HCT116 (cell line): Measurements from ENCODE around the gene DCUN1D5.

Source experiments
- ATF3 ChIP-seq: IDR thresholded peaks from 2 replicates; pipeline ENCODE4 v1.6.1; 2012
- CBX3 ChIP-seq: IDR thresholded peaks from 2 replicates; pipeline ENCODE4 v1.6.1; 2012; ENCODE audit warnings: low read depth
- CEBPB ChIP-seq: IDR thresholded peaks from 2 replicates; pipeline ENCODE4 v1.6.1; 2012; ENCODE audit warnings: low read depth
- CTCF ChIP-seq, 3 experiments: fragments of 200-600 bp in 1 of 3; sonication (generic) in 1 of 3; IDR thresholded peaks in 2 of 3; conservative IDR thresholded peaks in 1 of 3; 2 replicates each; pipeline ENCODE4 v1.5.1; 2012 to 2017; ENCODE audit warnings: low read depth in 2 of 3, low read length in 2 of 3, antibody characterized with exemption in 1 of 3, borderline replicate concordance in 1 of 3, control low read depth in 1 of 3, mild to moderate bottlenecking in 1 of 3, mixed read lengths in 1 of 3, mixed run types in 1 of 3, moderate library complexity in 1 of 3; ENCODE audit not compliant: insufficient read depth in 1 of 3
- EGR1 ChIP-seq: IDR thresholded peaks from 2 replicates; pipeline ENCODE4 v1.6.1; 2012; ENCODE audit warnings: low read depth
- EZH2 ChIP-seq: fragments of 200-600 bp; sonication (generic); IDR thresholded peaks from 2 replicates; pipeline ENCODE4 v1.6.1; 2017; ENCODE audit warnings: antibody characterized with exemption, mixed run types
- MAX ChIP-seq: IDR thresholded peaks from 2 replicates; pipeline ENCODE4 v1.6.1; 2012
- POLR2A ChIP-seq: IDR thresholded peaks from 2 replicates; pipeline ENCODE4 v1.7.0; 2011; ENCODE audit warnings: borderline replicate concordance; ENCODE audit not compliant: insufficient read depth, insufficient read length; ENCODE audit errors: extremely low read depth
- RAD21 ChIP-seq: IDR thresholded peaks from 2 replicates; pipeline ENCODE4 v1.6.1; 2012; ENCODE audit warnings: low read depth, mild to moderate bottlenecking
- REST ChIP-seq: IDR thresholded peaks from 2 replicates; pipeline ENCODE4 v1.6.1; 2012; ENCODE audit warnings: low read depth
- SIN3A ChIP-seq: IDR thresholded peaks from 2 replicates; pipeline ENCODE4 v1.6.1; 2012; ENCODE audit warnings: low read depth
- SP1 ChIP-seq: IDR thresholded peaks from 2 replicates; pipeline ENCODE4 v1.6.1; 2012; ENCODE audit warnings: low read depth
- SRF ChIP-seq: IDR thresholded peaks from 2 replicates; pipeline ENCODE4 v1.6.1; 2012; ENCODE audit warnings: low read depth
- YY1 ChIP-seq: IDR thresholded peaks from 2 replicates; pipeline ENCODE4 v1.6.1; 2011; ENCODE audit warnings: low read length, low read depth, moderate library complexity, mild to moderate bottlenecking; ENCODE audit not compliant: insufficient replicate concordance; ENCODE audit errors: extremely low read depth

- TF ChIP-seq CEBPB (no peak), CTCF (IDR thresholded peaks at IDR 0.05 in 2 of 3, conservative IDR thresholded peaks at IDR 0.05 in 1 of 3; ENCODE audit: borderline replicate concordance in 1 of 3, insufficient read depth in 1 of 3, low read depth in 2 of 3, low read length in 2 of 3) (no peak), CBX3 (no peak), RAD21 (no peak), REST (no peak), EZH2 (no peak), MAX (no peak), SIN3A (no peak), EGR1 (no peak), POLR2A (no peak), ATF3 (no peak), YY1 (no peak), SP1 (no peak), SRF (no peak)
Measured at GRCh38 chr11:103078710-103079109, 13.2 kb downstream of the DCUN1D5 start.
